WTC11 (cell line): ENCODE measurements around the gene YIF1A. TPM values are rescaled to one million over a fixed set of nuclear protein-coding genes. Genes with fewer than 3 reads are reported as not detected.

ENCODE experiments used
- ATAC-seq: fragments of 200-7000 bp; cut with Tn5 transposase; 2 replicates; pipeline ENCODE4 v1.10.0; 2021; ENCODE audit warnings: mild to moderate bottlenecking, moderate library complexity
- CTCF ChIA-PET: fragments of 300-600 bp; sonication (Branson Sonifier 250); formaldehyde crosslinking; loops from one replicate; lab custom pipeline; 2021; ENCODE audit warnings: antibody characterized with exemption; lab: Charles Lee
- POLR2A ChIA-PET: fragments of 350-600 bp; sonication (Branson Sonifier 250); formaldehyde crosslinking; loops from one replicate; lab custom pipeline; 2021; ENCODE audit warnings: antibody characterized with exemption; lab: Charles Lee
- DNase-seq: peaks from one replicate; pipeline ENCODE4 v3.0.0; 2021; ENCODE audit warnings: low spot score
- H3K27ac Mint-ChIP-seq: 2 replicates; pipeline ENCODE4 v1.8.0; 2021; ENCODE audit warnings: mixed read lengths
- H3K27me3 Mint-ChIP-seq: 2 replicates; pipeline ENCODE4 v1.8.0; 2021; ENCODE audit warnings: low read depth, mild to moderate bottlenecking, moderate library complexity, mixed read lengths
- H3K36me3 Mint-ChIP-seq: 2 replicates; pipeline ENCODE4 v1.8.0; 2021; ENCODE audit warnings: mixed read lengths
- H3K4me1 Mint-ChIP-seq: 2 replicates; pipeline ENCODE4 v1.8.0; 2022; ENCODE audit warnings: mixed read lengths
- H3K4me3 Mint-ChIP-seq: 2 replicates; pipeline ENCODE4 v1.8.0; 2021; ENCODE audit warnings: mild to moderate bottlenecking, moderate library complexity, mixed read lengths
- H3K9me3 Mint-ChIP-seq: 2 replicates; pipeline ENCODE4 v1.8.0; 2021; ENCODE audit warnings: mixed read lengths
- CREM ChIP-seq: sonication (generic); formaldehyde crosslinking; IDR thresholded peaks from 2 replicates; pipeline ENCODE4 v1.8.1; 2022; ENCODE audit warnings: mild to moderate bottlenecking, missing genetic modification reagents, moderate library complexity
- FOXK1 ChIP-seq: sonication (generic); formaldehyde crosslinking; IDR thresholded peaks from 2 replicates; pipeline ENCODE4 v1.8.0; 2022; ENCODE audit warnings: mild to moderate bottlenecking, moderate library complexity, missing genetic modification reagents
- GTF2I ChIP-seq: fragments of 250-450 bp; sonication (Bioruptor Pico); conservative IDR thresholded peaks from 2 replicates; pipeline ENCODE4 v1.4.0; 2021; ENCODE audit warnings: mild to moderate bottlenecking
- IRF2 ChIP-seq: sonication (generic); formaldehyde crosslinking; IDR thresholded peaks from 2 replicates; pipeline ENCODE4 v1.8.0; 2022; ENCODE audit warnings: low read depth, missing genetic modification reagents, borderline replicate concordance
- MYBL2 ChIP-seq: sonication (generic); formaldehyde crosslinking; IDR thresholded peaks from 2 replicates; pipeline ENCODE4 v1.8.1; 2023; ENCODE audit warnings: mild to moderate bottlenecking, moderate library complexity, missing genetic modification reagents
- NFYB ChIP-seq: sonication (generic); formaldehyde crosslinking; conservative IDR thresholded peaks from 2 replicates; pipeline ENCODE4 v1.8.0; 2022; ENCODE audit warnings: low read depth, missing genetic modification reagents
- RELA ChIP-seq: sonication (generic); formaldehyde crosslinking; IDR thresholded peaks from 2 replicates; pipeline ENCODE4 v1.8.1; 2022; ENCODE audit warnings: missing genetic modification reagents, mild to moderate bottlenecking, borderline replicate concordance
- SMAD4 ChIP-seq: sonication (generic); formaldehyde crosslinking; IDR thresholded peaks from 2 replicates; pipeline ENCODE4 v1.8.0; 2022; ENCODE audit warnings: mild to moderate bottlenecking, missing genetic modification reagents
- USF2 ChIP-seq: sonication (generic); formaldehyde crosslinking; IDR thresholded peaks from 2 replicates; pipeline ENCODE4 v1.8.1; 2023; ENCODE audit warnings: mild to moderate bottlenecking, missing genetic modification reagents, moderate library complexity
- ZBTB21 ChIP-seq: sonication (generic); formaldehyde crosslinking; IDR thresholded peaks from 2 replicates; pipeline ENCODE4 v1.8.1; 2023; ENCODE audit warnings: mild to moderate bottlenecking, missing genetic modification reagents, borderline replicate concordance
- ZNF281 ChIP-seq: sonication (generic); formaldehyde crosslinking; IDR thresholded peaks from 2 replicates; pipeline ENCODE4 v1.8.0; 2023; ENCODE audit warnings: mild to moderate bottlenecking, missing genetic modification reagents
- ZNF416 ChIP-seq: fragments of 250-450 bp; sonication (Bioruptor Pico); IDR thresholded peaks from 2 replicates; pipeline ENCODE4 v1.9.0; 2021; ENCODE audit warnings: mild to moderate bottlenecking, inconsistent platforms
- ZNF671 ChIP-seq: fragments of 250-450 bp; sonication (Bioruptor Pico); IDR thresholded peaks from 2 replicates; pipeline ENCODE4 v1.8.0; 2021; ENCODE audit warnings: mild to moderate bottlenecking
- total RNA-seq: library from RNA; stranded (reverse); gene quantifications from 3 replicates; pipeline ENCODE4 v1.2.3, GENCODE V29; 2021
- TF ChIP-seq, protein P1 (sequence below): sonication (generic); formaldehyde crosslinking; IDR thresholded peaks from 2 replicates; pipeline ENCODE4 v1.8.0; 2022; ENCODE audit warnings: mild to moderate bottlenecking, missing genetic modification reagents
- TF ChIP-seq, protein P2 (sequence below): sonication (generic); formaldehyde crosslinking; IDR thresholded peaks from 2 replicates; pipeline ENCODE4 v1.8.1; 2023; ENCODE audit warnings: mild to moderate bottlenecking, missing genetic modification reagents, borderline replicate concordance
- TF ChIP-seq, protein P3 (sequence below): sonication (generic); formaldehyde crosslinking; IDR thresholded peaks from 2 replicates; pipeline ENCODE4 v1.8.1; 2023; ENCODE audit warnings: mild to moderate bottlenecking, missing genetic modification reagents, moderate library complexity
- TF ChIP-seq, protein P4 (sequence below): fragments of 250-450 bp; sonication (Bioruptor Pico); IDR thresholded peaks from 2 replicates; pipeline ENCODE4 v2.1.2; 2022; ENCODE audit warnings: mild to moderate bottlenecking, moderate library complexity
- TF ChIP-seq, protein P5 (sequence below): fragments of 250-450 bp; sonication (Bioruptor Pico); IDR thresholded peaks from 2 replicates; pipeline ENCODE4 v1.9.0; 2021; ENCODE audit warnings: mild to moderate bottlenecking, borderline replicate concordance
- TF ChIP-seq, protein P6 (sequence below): sonication (generic); formaldehyde crosslinking; IDR thresholded peaks from 2 replicates; pipeline ENCODE4 v1.8.0; 2022; ENCODE audit warnings: missing genetic modification reagents

YIF1A gene
- total RNA-seq, 1 experiment from 2014 or later, result 86.9 TPM

DNA sequence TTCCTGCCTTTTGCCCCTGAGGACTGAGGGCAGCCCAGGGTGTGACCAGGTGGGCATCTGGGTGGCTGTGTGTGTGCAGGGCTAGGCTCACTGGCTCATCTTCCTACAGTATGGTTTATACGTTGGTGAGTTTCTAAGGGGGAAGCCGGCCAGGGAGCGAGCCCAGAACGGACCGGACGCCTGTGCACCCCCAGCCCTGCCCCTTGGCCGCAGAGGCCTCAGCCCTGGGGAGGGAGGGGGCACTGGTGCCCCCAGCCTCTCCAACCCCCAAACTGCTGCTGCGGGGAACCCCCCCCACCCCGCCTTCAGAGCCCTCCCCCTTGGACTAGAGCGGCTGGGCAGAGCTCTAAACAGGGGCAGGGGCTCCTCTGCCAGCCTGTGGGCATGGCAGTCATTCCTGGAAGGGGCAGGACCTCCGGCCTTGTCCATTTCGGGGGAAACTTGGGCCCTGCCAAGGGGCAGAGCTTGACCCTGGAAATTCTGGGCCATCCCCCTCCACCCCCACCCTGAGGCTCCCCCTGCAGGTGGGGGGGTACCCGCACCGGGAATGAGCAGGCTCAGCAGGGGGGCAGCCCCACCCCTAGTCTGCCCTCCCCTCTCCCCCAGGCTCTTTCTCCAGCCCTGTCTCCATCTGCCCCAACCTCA, 5.4 kb downstream of the YIF1A start:
- ATAC-seq (no peak), DNase-seq (no peak)
- no peaks in the 10 kb centered on the region for H3K36me3 Mint-ChIP-seq
- peaks cover 24% of the 10 kb centered on the region for H3K4me1 Mint-ChIP-seq
- no peak overlapping the region for H3K4me3 Mint-ChIP-seq
- H3K9me3 Mint-ChIP-seq, result no peaks in the 10 kb centered on the region
- POLR2A ChIA-PET, result no interaction called here
- 0 out of 2 replicates have a peak overlapping the region, but pooled peaks have one; percentile 15 for H3K27ac Mint-ChIP-seq
- H3K27me3 Mint-ChIP-seq, result peaks cover 22% of the 10 kb centered on the region
- CTCF ChIA-PET, result interaction anchor here (0.9 to 3.5 kb wide), 15 partner anchors 8 to 281 kb away, joined by 3 to 36 read pairs (median 9); partner anchors contain the start of genes BANF1, CD248, EIF1AD and RAB1B
- TF ChIP-seq, protein P1, sequence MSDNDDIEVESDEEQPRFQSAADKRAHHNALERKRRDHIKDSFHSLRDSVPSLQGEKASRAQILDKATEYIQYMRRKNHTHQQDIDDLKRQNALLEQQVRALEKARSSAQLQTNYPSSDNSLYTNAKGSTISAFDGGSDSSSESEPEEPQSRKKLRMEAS (CRISPR knock-in tag), result no peak
- TF ChIP-seq USF2 (no peak), CREM (CRISPR knock-in tag) (no peak), ZNF671 (CRISPR knock-in tag) (no peak), GTF2I (CRISPR knock-in tag) (no peak), ZNF281 (CRISPR knock-in tag) (no peak), MYBL2 (CRISPR knock-in tag) (no peak), ZNF416 (CRISPR knock-in tag) (no peak), ZBTB21 (CRISPR knock-in tag) (no peak), NFYB (CRISPR knock-in tag) (no peak), RELA (no peak), SMAD4 (CRISPR knock-in tag) (no peak), IRF2 (CRISPR knock-in tag) (no peak), FOXK1 (no peak)
- TF ChIP-seq, protein P2, sequence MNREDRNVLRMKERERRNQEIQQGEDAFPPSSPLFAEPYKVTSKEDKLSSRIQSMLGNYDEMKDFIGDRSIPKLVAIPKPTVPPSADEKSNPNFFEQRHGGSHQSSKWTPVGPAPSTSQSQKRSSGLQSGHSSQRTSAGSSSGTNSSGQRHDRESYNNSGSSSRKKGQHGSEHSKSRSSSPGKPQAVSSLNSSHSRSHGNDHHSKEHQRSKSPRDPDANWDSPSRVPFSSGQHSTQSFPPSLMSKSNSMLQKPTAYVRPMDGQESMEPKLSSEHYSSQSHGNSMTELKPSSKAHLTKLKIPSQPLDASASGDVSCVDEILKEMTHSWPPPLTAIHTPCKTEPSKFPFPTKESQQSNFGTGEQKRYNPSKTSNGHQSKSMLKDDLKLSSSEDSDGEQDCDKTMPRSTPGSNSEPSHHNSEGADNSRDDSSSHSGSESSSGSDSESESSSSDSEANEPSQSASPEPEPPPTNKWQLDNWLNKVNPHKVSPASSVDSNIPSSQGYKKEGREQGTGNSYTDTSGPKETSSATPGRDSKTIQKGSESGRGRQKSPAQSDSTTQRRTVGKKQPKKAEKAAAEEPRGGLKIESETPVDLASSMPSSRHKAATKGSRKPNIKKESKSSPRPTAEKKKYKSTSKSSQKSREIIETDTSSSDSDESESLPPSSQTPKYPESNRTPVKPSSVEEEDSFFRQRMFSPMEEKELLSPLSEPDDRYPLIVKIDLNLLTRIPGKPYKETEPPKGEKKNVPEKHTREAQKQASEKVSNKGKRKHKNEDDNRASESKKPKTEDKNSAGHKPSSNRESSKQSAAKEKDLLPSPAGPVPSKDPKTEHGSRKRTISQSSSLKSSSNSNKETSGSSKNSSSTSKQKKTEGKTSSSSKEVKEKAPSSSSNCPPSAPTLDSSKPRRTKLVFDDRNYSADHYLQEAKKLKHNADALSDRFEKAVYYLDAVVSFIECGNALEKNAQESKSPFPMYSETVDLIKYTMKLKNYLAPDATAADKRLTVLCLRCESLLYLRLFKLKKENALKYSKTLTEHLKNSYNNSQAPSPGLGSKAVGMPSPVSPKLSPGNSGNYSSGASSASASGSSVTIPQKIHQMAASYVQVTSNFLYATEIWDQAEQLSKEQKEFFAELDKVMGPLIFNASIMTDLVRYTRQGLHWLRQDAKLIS (CRISPR knock-in tag), result no peak
- TF ChIP-seq, protein P3, sequence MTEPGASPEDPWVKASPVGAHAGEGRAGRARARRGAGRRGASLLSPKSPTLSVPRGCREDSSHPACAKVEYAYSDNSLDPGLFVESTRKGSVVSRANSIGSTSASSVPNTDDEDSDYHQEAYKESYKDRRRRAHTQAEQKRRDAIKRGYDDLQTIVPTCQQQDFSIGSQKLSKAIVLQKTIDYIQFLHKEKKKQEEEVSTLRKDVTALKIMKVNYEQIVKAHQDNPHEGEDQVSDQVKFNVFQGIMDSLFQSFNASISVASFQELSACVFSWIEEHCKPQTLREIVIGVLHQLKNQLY (CRISPR knock-in tag), result no peak
- TF ChIP-seq, protein P4, sequence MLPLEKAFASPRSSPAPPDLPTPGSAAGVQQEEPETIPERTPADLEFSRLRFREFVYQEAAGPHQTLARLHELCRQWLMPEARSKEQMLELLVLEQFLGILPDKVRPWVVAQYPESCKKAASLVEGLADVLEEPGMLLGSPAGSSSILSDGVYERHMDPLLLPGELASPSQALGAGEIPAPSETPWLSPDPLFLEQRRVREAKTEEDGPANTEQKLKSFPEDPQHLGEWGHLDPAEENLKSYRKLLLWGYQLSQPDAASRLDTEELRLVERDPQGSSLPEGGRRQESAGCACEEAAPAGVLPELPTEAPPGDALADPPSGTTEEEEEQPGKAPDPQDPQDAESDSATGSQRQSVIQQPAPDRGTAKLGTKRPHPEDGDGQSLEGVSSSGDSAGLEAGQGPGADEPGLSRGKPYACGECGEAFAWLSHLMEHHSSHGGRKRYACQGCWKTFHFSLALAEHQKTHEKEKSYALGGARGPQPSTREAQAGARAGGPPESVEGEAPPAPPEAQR (CRISPR knock-in tag), result no peak
- TF ChIP-seq, protein P5, sequence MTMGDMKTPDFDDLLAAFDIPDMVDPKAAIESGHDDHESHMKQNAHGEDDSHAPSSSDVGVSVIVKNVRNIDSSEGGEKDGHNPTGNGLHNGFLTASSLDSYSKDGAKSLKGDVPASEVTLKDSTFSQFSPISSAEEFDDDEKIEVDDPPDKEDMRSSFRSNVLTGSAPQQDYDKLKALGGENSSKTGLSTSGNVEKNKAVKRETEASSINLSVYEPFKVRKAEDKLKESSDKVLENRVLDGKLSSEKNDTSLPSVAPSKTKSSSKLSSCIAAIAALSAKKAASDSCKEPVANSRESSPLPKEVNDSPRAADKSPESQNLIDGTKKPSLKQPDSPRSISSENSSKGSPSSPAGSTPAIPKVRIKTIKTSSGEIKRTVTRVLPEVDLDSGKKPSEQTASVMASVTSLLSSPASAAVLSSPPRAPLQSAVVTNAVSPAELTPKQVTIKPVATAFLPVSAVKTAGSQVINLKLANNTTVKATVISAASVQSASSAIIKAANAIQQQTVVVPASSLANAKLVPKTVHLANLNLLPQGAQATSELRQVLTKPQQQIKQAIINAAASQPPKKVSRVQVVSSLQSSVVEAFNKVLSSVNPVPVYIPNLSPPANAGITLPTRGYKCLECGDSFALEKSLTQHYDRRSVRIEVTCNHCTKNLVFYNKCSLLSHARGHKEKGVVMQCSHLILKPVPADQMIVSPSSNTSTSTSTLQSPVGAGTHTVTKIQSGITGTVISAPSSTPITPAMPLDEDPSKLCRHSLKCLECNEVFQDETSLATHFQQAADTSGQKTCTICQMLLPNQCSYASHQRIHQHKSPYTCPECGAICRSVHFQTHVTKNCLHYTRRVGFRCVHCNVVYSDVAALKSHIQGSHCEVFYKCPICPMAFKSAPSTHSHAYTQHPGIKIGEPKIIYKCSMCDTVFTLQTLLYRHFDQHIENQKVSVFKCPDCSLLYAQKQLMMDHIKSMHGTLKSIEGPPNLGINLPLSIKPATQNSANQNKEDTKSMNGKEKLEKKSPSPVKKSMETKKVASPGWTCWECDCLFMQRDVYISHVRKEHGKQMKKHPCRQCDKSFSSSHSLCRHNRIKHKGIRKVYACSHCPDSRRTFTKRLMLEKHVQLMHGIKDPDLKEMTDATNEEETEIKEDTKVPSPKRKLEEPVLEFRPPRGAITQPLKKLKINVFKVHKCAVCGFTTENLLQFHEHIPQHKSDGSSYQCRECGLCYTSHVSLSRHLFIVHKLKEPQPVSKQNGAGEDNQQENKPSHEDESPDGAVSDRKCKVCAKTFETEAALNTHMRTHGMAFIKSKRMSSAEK (CRISPR knock-in tag), result no peak
- TF ChIP-seq, protein P6, sequence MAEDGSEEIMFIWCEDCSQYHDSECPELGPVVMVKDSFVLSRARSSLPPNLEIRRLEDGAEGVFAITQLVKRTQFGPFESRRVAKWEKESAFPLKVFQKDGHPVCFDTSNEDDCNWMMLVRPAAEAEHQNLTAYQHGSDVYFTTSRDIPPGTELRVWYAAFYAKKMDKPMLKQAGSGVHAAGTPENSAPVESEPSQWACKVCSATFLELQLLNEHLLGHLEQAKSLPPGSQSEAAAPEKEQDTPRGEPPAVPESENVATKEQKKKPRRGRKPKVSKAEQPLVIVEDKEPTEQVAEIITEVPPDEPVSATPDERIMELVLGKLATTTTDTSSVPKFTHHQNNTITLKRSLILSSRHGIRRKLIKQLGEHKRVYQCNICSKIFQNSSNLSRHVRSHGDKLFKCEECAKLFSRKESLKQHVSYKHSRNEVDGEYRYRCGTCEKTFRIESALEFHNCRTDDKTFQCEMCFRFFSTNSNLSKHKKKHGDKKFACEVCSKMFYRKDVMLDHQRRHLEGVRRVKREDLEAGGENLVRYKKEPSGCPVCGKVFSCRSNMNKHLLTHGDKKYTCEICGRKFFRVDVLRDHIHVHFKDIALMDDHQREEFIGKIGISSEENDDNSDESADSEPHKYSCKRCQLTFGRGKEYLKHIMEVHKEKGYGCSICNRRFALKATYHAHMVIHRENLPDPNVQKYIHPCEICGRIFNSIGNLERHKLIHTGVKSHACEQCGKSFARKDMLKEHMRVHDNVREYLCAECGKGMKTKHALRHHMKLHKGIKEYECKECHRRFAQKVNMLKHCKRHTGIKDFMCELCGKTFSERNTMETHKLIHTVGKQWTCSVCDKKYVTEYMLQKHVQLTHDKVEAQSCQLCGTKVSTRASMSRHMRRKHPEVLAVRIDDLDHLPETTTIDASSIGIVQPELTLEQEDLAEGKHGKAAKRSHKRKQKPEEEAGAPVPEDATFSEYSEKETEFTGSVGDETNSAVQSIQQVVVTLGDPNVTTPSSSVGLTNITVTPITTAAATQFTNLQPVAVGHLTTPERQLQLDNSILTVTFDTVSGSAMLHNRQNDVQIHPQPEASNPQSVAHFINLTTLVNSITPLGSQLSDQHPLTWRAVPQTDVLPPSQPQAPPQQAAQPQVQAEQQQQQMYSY, result no peak
